ENCODE measurements around the gene CST7. TPM values are rescaled to one million over a fixed set of nuclear protein-coding genes. Genes with fewer than 3 reads are reported as not detected.
"Not testable (repeated sequence)": the region's sequence is repeated elsewhere in the genome, so short reads cannot be mapped to it uniquely, and the experiment has no call there.

CST7 gene
- total RNA-seq, 1 experiment from 2014 or later, result not detected

- Histone ChIP-seq H3K79me1 (ENCODE audit: insufficient read depth, low read depth, low read length, poor library complexity, severe bottlenecking) (no peaks in the 10 kb centered on the region), H3K4me2 (ENCODE audit: insufficient read depth, insufficient read length, low read length) (no peak overlapping the region), H2BK12ac (ENCODE audit: insufficient read length, low read depth, low read length) (no peak overlapping the region), H2BK120ac (ENCODE audit: low read depth, low read length, poor library complexity, severe bottlenecking) (no peak overlapping the region), H3K23me2 (ENCODE audit: insufficient read length, low read depth, low read length, poor library complexity, severe bottlenecking) (no peaks in the 10 kb centered on the region), H2AK5ac (ENCODE audit: insufficient read length, low read length) (no peak overlapping the region), H2BK5ac (ENCODE audit: insufficient read length, low read length) (no peak overlapping the region), H3K27me3 (ENCODE audit: insufficient read depth, low read length) (no peaks in the 10 kb centered on the region), H3T11ph (ENCODE audit: low read length) (no peak overlapping the region), H4K20me1 (ENCODE audit: control insufficient read depth, insufficient read depth, insufficient read length) (no peaks in the 10 kb centered on the region), H3K27ac (ENCODE audit: insufficient read length, low read depth, low read length) (no peak overlapping the region), H3K56ac (ENCODE audit: insufficient read length, low read depth, low read length) (no peak overlapping the region), H3K18ac (ENCODE audit: insufficient read length, low read depth, low read length) (no peak overlapping the region), H3K4me1 (ENCODE audit: insufficient read depth, low read length) (no peaks in the 10 kb centered on the region), H2BK20ac (ENCODE audit: low read depth, low read length, poor library complexity, severe bottlenecking) (no peak overlapping the region), H4K5ac (ENCODE audit: insufficient read length, low read depth, low read length) (no peak overlapping the region), H2BK15ac (ENCODE audit: low read depth, low read length) (no peak overlapping the region), H4K8ac (replicated peaks; ENCODE audit: insufficient read length, low read depth, low read length) (no peak overlapping the region), H3K14ac (ENCODE audit: insufficient read depth, low read length) (no peak overlapping the region), H3K9me3 (ENCODE audit: control insufficient read depth, low read depth, low read length) (no peaks in the 10 kb centered on the region), H3K4ac (ENCODE audit: low read depth, low read length) (no peak overlapping the region), H4K91ac (ENCODE audit: insufficient read length, low read depth, low read length) (no peak overlapping the region), H2AFZ (ENCODE audit: low read length) (no peak overlapping the region), H3K79me2 (ENCODE audit: insufficient read depth, low read length) (no peaks in the 10 kb centered on the region), H3K9ac (ENCODE audit: extremely low read depth, insufficient read length, low read length) (no peak overlapping the region), H3K23ac (ENCODE audit: insufficient read length, low read depth, low read length) (no peak overlapping the region)
- peaks cover 0 to 6% (median 2%) of the 10 kb centered on the region in 3 experiments; a peak in 3 of 7 replicates for H3K36me3 Mint-ChIP-seq (ENCODE audit: insufficient read depth in 1 of 3, low read depth in 3 of 3)
- H3K9me3 Mint-ChIP-seq, result peaks cover 44 to 46% of the 10 kb centered on the region in 2 experiments; a peak in 4 of 5 replicates
- no peak for DNase-seq
- peaks cover 25% of the 10 kb centered on the region for H3K27me3 Mint-ChIP-seq (ENCODE audit: low read depth)
- H3K4me3 Mint-ChIP-seq, result no peak overlapping the region
- TF ChIP-seq, protein P1, sequence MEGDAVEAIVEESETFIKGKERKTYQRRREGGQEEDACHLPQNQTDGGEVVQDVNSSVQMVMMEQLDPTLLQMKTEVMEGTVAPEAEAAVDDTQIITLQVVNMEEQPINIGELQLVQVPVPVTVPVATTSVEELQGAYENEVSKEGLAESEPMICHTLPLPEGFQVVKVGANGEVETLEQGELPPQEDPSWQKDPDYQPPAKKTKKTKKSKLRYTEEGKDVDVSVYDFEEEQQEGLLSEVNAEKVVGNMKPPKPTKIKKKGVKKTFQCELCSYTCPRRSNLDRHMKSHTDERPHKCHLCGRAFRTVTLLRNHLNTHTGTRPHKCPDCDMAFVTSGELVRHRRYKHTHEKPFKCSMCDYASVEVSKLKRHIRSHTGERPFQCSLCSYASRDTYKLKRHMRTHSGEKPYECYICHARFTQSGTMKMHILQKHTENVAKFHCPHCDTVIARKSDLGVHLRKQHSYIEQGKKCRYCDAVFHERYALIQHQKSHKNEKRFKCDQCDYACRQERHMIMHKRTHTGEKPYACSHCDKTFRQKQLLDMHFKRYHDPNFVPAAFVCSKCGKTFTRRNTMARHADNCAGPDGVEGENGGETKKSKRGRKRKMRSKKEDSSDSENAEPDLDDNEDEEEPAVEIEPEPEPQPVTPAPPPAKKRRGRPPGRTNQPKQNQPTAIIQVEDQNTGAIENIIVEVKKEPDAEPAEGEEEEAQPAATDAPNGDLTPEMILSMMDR (conservative IDR thresholded peaks at IDR 0.05), result no peak
- no peaks in the 10 kb centered on the region for H3K4me1 Mint-ChIP-seq
- no peak overlapping the region for H3K27ac Mint-ChIP-seq
- WGBS (ENCODE audit: extremely low coverage, insufficient read length, low lambda C conversion rate), result no CpG with 5 or more reads among the region's 3 CpGs
Observed at GRCh38 chr20:24943731-24944130, 5.3 kb upstream of the CST7 start.

- H3K23me2 ChIP-seq (ENCODE audit: insufficient read length, low read depth, low read length, poor library complexity, severe bottlenecking); H3K4me1 ChIP-seq (ENCODE audit: insufficient read depth, low read length); H3K79me2 ChIP-seq (ENCODE audit: insufficient read depth, low read length); DNase-seq; H2BK5ac ChIP-seq (ENCODE audit: insufficient read length, low read length); H3K9ac ChIP-seq (ENCODE audit: extremely low read depth, insufficient read length, low read length); H3K4me2 ChIP-seq (ENCODE audit: insufficient read depth, insufficient read length, low read length); H2AFZ ChIP-seq (ENCODE audit: low read length); H3K27ac ChIP-seq (ENCODE audit: insufficient read length, low read depth, low read length); H3K4ac ChIP-seq (ENCODE audit: low read depth, low read length); H2BK12ac ChIP-seq (ENCODE audit: insufficient read length, low read depth, low read length); H3K4me1 Mint-ChIP-seq; H3K27me3 ChIP-seq (ENCODE audit: insufficient read depth, low read length); H3K79me1 ChIP-seq (ENCODE audit: insufficient read depth, low read depth, low read length, poor library complexity, severe bottlenecking); H2BK20ac ChIP-seq (ENCODE audit: low read depth, low read length, poor library complexity, severe bottlenecking); H3K27ac Mint-ChIP-seq; H3K18ac ChIP-seq (ENCODE audit: insufficient read length, low read depth, low read length); H3K9me3 ChIP-seq (ENCODE audit: control insufficient read depth, low read depth, low read length); H2BK15ac ChIP-seq (ENCODE audit: low read depth, low read length); H3K4me3 Mint-ChIP-seq; H2BK120ac ChIP-seq (ENCODE audit: low read depth, low read length, poor library complexity, severe bottlenecking); H4K5ac ChIP-seq (ENCODE audit: insufficient read length, low read depth, low read length); H3K23ac ChIP-seq (ENCODE audit: insufficient read length, low read depth, low read length); H3K14ac ChIP-seq (ENCODE audit: insufficient read depth, low read length); H3K56ac ChIP-seq (ENCODE audit: insufficient read length, low read depth, low read length); H4K20me1 ChIP-seq (ENCODE audit: control insufficient read depth, insufficient read depth, insufficient read length); H4K91ac ChIP-seq (ENCODE audit: insufficient read length, low read depth, low read length); H4K8ac ChIP-seq (replicated peaks; ENCODE audit: insufficient read length, low read depth, low read length); H3K36me3 Mint-ChIP-seq (ENCODE audit: insufficient read depth in 1 of 3, low read depth in 3 of 3); H3T11ph ChIP-seq (ENCODE audit: low read length); H2AK5ac ChIP-seq (ENCODE audit: insufficient read length, low read length): not testable (repeated sequence)
- WGBS (ENCODE audit: extremely low coverage, insufficient read length, low lambda C conversion rate), result no CpG with 5 or more reads among the region's 1 CpG
- Mint-ChIP-seq H3K9me3 (peaks cover 34 to 38% of the 10 kb centered on the region in 2 experiments; a peak in 4 of 5 replicates), H3K27me3 (ENCODE audit: low read depth) (peaks cover 30% of the 10 kb centered on the region)
Observed at GRCh38 chr20:24946376-24946775, 2.7 kb upstream of the CST7 start.
